IMR-90 (cell line): ENCODE data around the gene ALDH2. TPM values are rescaled to one million over a fixed set of nuclear protein-coding genes. Genes with fewer than 3 reads are reported as not detected.
A peak's percentile ranks its signal among the peaks of the same experiment; 100 is the strongest.

Source experiments
- ATAC-seq: fragments of 200-7000 bp; cut with Tn5 transposase; 2 replicates; pipeline ENCODE4 v1.9.1; 2020; ENCODE audit warnings: low read depth, mild to moderate bottlenecking, moderate library complexity
- BruUV-seq: library from RNA; stranded (reverse); fragments of 400-500 nt; replicated peaks from 2 replicates; lab custom pipeline; 2021; lab: Mats Ljungman, UMichigan
- CTCF ChIA-PET: fragments of 300-600 bp; formaldehyde crosslinking; extraction: SDS; loops from one replicate; lab custom pipeline; 2021; ENCODE audit warnings: antibody characterized with exemption; lab: Yijun Ruan, JAX
- POLR2A ChIA-PET: fragments of 300-600 bp; sonication (Branson Sonifier 250); formaldehyde crosslinking; loops from one replicate; lab custom pipeline; 2022; ENCODE audit warnings: antibody characterized with exemption; ENCODE audit not compliant: unreplicated experiment; lab: Charles Lee
- DNase-seq: peaks from one replicate; pipeline ENCODE4 v3.0.0; 2013
- H2AFZ ChIP-seq: replicated peaks from 2 replicates; pipeline ENCODE3; 2013; ENCODE audit warnings: low read length, mild to moderate bottlenecking; ENCODE audit not compliant: poor library complexity
- H2AK5ac ChIP-seq: 2 replicates; pipeline ENCODE4 v1.6.1; 2013; ENCODE audit warnings: low read depth, low read length, inconsistent platforms
- H2AK9ac ChIP-seq: replicated peaks from 2 replicates; pipeline ENCODE3; 2013; ENCODE audit warnings: mild to moderate bottlenecking, low read depth, low read length, moderate library complexity; ENCODE audit not compliant: poor library complexity
- H2BK120ac ChIP-seq: 2 replicates; pipeline ENCODE4 v1.6.1; 2013; ENCODE audit warnings: low read depth, low read length, inconsistent platforms
- H2BK15ac ChIP-seq: 3 replicates; pipeline ENCODE4 v1.6.1; 2013; ENCODE audit warnings: low read depth, low read length, inconsistent platforms
- H2BK20ac ChIP-seq: 2 replicates; pipeline ENCODE4 v1.6.1; 2013; ENCODE audit warnings: low read depth, mild to moderate bottlenecking, inconsistent platforms, low read length, moderate library complexity
- H2BK5ac ChIP-seq: 2 replicates; pipeline ENCODE4 v1.6.1; 2013; ENCODE audit warnings: mild to moderate bottlenecking, low read depth, low read length, inconsistent platforms; ENCODE audit not compliant: poor library complexity, severe bottlenecking
- H3K14ac ChIP-seq: replicated peaks from 2 replicates; pipeline ENCODE4 v1.6.1; 2013; ENCODE audit warnings: low read depth, low read length, inconsistent platforms
- H3K18ac ChIP-seq: 2 replicates; pipeline ENCODE4 v1.6.1; 2013; ENCODE audit warnings: low read depth, low read length, control low read depth
- H3K23ac ChIP-seq: 2 replicates; pipeline ENCODE4 v1.6.1; 2013; ENCODE audit warnings: low read depth, low read length, inconsistent platforms
- H3K27ac ChIP-seq: 2 replicates; pipeline ENCODE4 v1.5.1; 2013; ENCODE audit warnings: mild to moderate bottlenecking, control low read depth, low read length; ENCODE audit not compliant: insufficient read depth
- H3K27me3 ChIP-seq: 2 replicates; pipeline ENCODE4 v1.6.1; 2013; ENCODE audit warnings: low read length; ENCODE audit not compliant: control insufficient read depth, insufficient read depth
- H3K36me3 ChIP-seq: 2 replicates; pipeline ENCODE4 v1.6.1; 2013; ENCODE audit warnings: low read length, mixed read lengths; ENCODE audit not compliant: control insufficient read depth, insufficient read depth
- H3K4ac ChIP-seq: 2 replicates; pipeline ENCODE4 v1.6.1; 2013; ENCODE audit warnings: low read depth, low read length, inconsistent platforms
- H3K4me1 ChIP-seq: 2 replicates; pipeline ENCODE4 v1.6.1; 2013; ENCODE audit warnings: low read length, mixed read lengths; ENCODE audit not compliant: control insufficient read depth, insufficient read depth
- H3K4me2 ChIP-seq: 2 replicates; pipeline ENCODE4 v1.6.1; 2013; ENCODE audit warnings: low read depth, mild to moderate bottlenecking, control low read depth, low read length, moderate library complexity
- H3K4me3 ChIP-seq: 2 replicates; pipeline ENCODE4 v1.5.1; 2013; ENCODE audit warnings: low read depth, mild to moderate bottlenecking, control low read depth, low read length, moderate library complexity; ENCODE audit not compliant: insufficient read depth
- H3K56ac ChIP-seq: 2 replicates; pipeline ENCODE4 v1.6.1; 2013; ENCODE audit warnings: low read length, inconsistent platforms; ENCODE audit not compliant: insufficient read depth; ENCODE audit errors: extremely low read depth
- H3K79me1 ChIP-seq, 2 experiments: 2 replicates each; pipeline ENCODE4 v1.6.1; 2013; ENCODE audit warnings: low read length in 2 of 2, inconsistent platforms in 1 of 2, low read depth in 1 of 2
- H3K9ac ChIP-seq: 2 replicates; pipeline ENCODE4 v1.6.1; 2013; ENCODE audit warnings: low read depth, low read length, control low read depth
- H3K9me1 ChIP-seq: 2 replicates; pipeline ENCODE4 v1.6.1; 2013; ENCODE audit warnings: low read length, inconsistent platforms; ENCODE audit not compliant: insufficient read depth
- H3K9me3 ChIP-seq: 2 replicates; pipeline ENCODE4 v1.6.1; 2013; ENCODE audit warnings: low read length; ENCODE audit not compliant: control insufficient read depth, insufficient read depth
- H4K20me1 ChIP-seq: 2 replicates; pipeline ENCODE4 v1.6.1; 2013; ENCODE audit warnings: low read length, inconsistent platforms; ENCODE audit not compliant: insufficient read depth
- H4K5ac ChIP-seq: 2 replicates; pipeline ENCODE4 v1.6.1; 2013; ENCODE audit warnings: mild to moderate bottlenecking, low read depth, low read length, control low read depth
- H4K8ac ChIP-seq, 2 experiments: 2 replicates each; pipeline ENCODE4 v1.6.1; 2013; ENCODE audit warnings: low read depth in 2 of 2, low read length in 2 of 2, control low read depth in 1 of 2, inconsistent platforms in 1 of 2
- H4K91ac ChIP-seq: 2 replicates; pipeline ENCODE4 v1.6.1; 2013; ENCODE audit warnings: low read depth, low read length, inconsistent platforms; ENCODE audit not compliant: insufficient read depth
- CEBPB ChIP-seq: IDR thresholded peaks from 2 replicates; pipeline ENCODE4 v1.6.1; 2012; ENCODE audit warnings: low read depth, low read length, improper control_type of control experiment
- MAFK ChIP-seq: IDR thresholded peaks from 2 replicates; pipeline ENCODE4 v1.6.1; 2012; ENCODE audit warnings: low read depth, low read length, improper control_type of control experiment
- RAD21 ChIP-seq: IDR thresholded peaks from 2 replicates; pipeline ENCODE4 v1.6.1; 2012; ENCODE audit warnings: low read length, improper control_type of control experiment
- RCOR1 ChIP-seq: IDR thresholded peaks from 2 replicates; pipeline ENCODE4 v1.6.1; 2012; ENCODE audit warnings: mild to moderate bottlenecking, low read length, improper control_type of control experiment; ENCODE audit not compliant: insufficient replicate concordance
- SMC3 ChIP-seq: fragments of 150-350 bp; IDR thresholded peaks from 2 replicates; pipeline ENCODE4 v1.6.1; 2016; ENCODE audit warnings: low read depth, mild to moderate bottlenecking, antibody characterized with exemption, low read length, moderate library complexity
- WGBS, 2 experiments: methylation state at CpG; one replicate each; pipeline versions ENCODE4 v1.1.5 to v1.1.7; 2013; ENCODE audit warnings: missing lambda C conversion rate in 2 of 2; ENCODE audit not compliant: insufficient read length in 1 of 2; ENCODE audit errors: extremely low coverage in 2 of 2; 5-methylcytosine and 5-hydroxymethylcytosine counted together
- dilution Hi-C: fragments of 300-500 bp; cut with HindIII; formaldehyde crosslinking; loops from one replicate; pipeline ENCODE4 v1.14.3; 2018; ENCODE audit warnings: low sequenced_read_pairs; ENCODE audit not compliant: unreplicated experiment
- in situ Hi-C: fragments of 300-500 bp; cut with MboI; formaldehyde crosslinking; loops from 3 replicates; pipeline ENCODE4 v1.14.3; 2019; ENCODE audit warnings: low sequenced_read_pairs, inconsistent platforms, mixed read lengths
- intact Hi-C: fragments of 100-400 bp; cut with micrococcal nuclease; formaldehyde crosslinking; loops from 2 replicates; pipeline ENCODE4 v1.10.0; 2022
- polyA plus RNA-seq, 3 experiments: library from polyadenylated mRNA; depleted of rRNA; stranded (reverse); fragments of >200 nt; gene quantifications; 2 replicates each; pipeline ENCODE4 v1.2.3, GENCODE V29; 2012; ENCODE audit warnings: low replicate concordance in 1 of 3
- total RNA-seq: library from RNA; depleted of rRNA; stranded (reverse); fragments of >200 nt; gene quantifications from 2 replicates; pipeline ENCODE4 v1.2.3, GENCODE V29; 2012
- TF ChIP-seq, protein P1 (sequence below): conservative IDR thresholded peaks from 2 replicates; pipeline ENCODE4 v1.5.1; 2012; ENCODE audit warnings: mild to moderate bottlenecking, low read depth, low read length, improper control_type of control experiment

Gene ALDH2
- total and polyA plus RNA-seq, 2 of the 4 experiments (the other 2 are of a cell fraction): 16.0 to 41.2 TPM

DNA sequence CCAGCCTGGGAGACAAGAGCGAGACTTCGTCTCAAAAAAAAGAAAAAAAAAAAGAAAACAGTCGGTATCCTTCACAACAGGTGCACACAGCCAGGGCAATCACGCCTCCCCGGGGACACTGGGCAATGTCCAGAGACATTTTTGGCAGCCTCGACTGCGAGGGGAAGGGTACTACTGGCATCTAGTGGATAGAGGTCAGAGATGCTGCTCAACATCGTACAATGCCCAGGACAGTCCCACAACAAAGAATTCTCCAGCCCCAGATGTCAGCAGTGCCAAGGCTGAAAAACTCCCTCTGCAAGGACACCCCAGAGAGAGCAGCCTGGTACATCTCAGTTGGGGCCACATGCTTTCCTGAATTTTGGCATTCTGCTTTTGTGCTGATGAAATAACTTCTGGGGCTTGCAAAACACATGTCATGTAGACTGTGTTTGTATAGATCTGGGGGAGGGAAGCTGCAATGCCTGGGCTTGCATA lies 21.5 kb downstream of the ALDH2 start:
- dilution Hi-C loops: no loop called here
- H3K79me1 ChIP-seq: no peaks in the 10 kb centered on the region; a peak in 1 of 4 replicates
- no peaks in the 10 kb centered on the region for H3K9me3 ChIP-seq
- H4K20me1 ChIP-seq: no peaks in the 10 kb centered on the region
- H4K8ac ChIP-seq: peak overlapping the region in 1 of 2 experiments; percentile 92; a peak in 1 of 4 replicates
- peaks cover 67% of the 10 kb centered on the region for H3K36me3 ChIP-seq
- H3K4me3 ChIP-seq: no peak overlapping the region
- DNase-seq: peak; percentile 55
- H2BK5ac ChIP-seq: no peak overlapping the region
- peak; percentile 69 for ATAC-seq
- H3K27me3 ChIP-seq: no peaks in the 10 kb centered on the region
- BruUV-seq: no TSS peak
- H3K14ac ChIP-seq: peak overlapping the region; percentile 92
- peak overlapping the region; percentile 91 for H2AK9ac ChIP-seq
- in situ Hi-C loops: no loop called here
- CTCF ChIA-PET: interaction anchor here (0.8 to 1.0 kb wide), 4 partner anchors 20 to 35 kb away, joined by 3 to 4 read pairs (median 4); no protein-coding TSS in a partner anchor
- peak; percentile 69 for TF ChIP-seq CEBPB
- no peak for TF ChIP-seq RCOR1
- TF ChIP-seq RAD21: peak; percentile 64
- no peak for TF ChIP-seq MAFK
- TF ChIP-seq, protein P1, sequence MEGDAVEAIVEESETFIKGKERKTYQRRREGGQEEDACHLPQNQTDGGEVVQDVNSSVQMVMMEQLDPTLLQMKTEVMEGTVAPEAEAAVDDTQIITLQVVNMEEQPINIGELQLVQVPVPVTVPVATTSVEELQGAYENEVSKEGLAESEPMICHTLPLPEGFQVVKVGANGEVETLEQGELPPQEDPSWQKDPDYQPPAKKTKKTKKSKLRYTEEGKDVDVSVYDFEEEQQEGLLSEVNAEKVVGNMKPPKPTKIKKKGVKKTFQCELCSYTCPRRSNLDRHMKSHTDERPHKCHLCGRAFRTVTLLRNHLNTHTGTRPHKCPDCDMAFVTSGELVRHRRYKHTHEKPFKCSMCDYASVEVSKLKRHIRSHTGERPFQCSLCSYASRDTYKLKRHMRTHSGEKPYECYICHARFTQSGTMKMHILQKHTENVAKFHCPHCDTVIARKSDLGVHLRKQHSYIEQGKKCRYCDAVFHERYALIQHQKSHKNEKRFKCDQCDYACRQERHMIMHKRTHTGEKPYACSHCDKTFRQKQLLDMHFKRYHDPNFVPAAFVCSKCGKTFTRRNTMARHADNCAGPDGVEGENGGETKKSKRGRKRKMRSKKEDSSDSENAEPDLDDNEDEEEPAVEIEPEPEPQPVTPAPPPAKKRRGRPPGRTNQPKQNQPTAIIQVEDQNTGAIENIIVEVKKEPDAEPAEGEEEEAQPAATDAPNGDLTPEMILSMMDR: peak; percentile 44
- TF ChIP-seq SMC3: peak; percentile 34
- peaks cover 11% of the 10 kb centered on the region for H3K9me1 ChIP-seq
- H3K4me1 ChIP-seq: peaks cover 6% of the 10 kb centered on the region; the same call in 1 of the 2 replicates
- peak overlapping the region; percentile 56 for H2AFZ ChIP-seq
- H3K27ac ChIP-seq: peak overlapping the region; percentile 85; the same call in 1 of the 2 replicates
- H4K91ac ChIP-seq: peak overlapping the region; percentile 77
- peak overlapping the region; percentile 80 for H2AK5ac ChIP-seq
- H3K18ac ChIP-seq: no peak overlapping the region; the same call in 1 of the 2 replicates
- H3K4ac ChIP-seq: peak overlapping the region; percentile 74
- POLR2A ChIA-PET: no interaction called here
- peak overlapping the region; percentile 71; the same call in 1 of the 2 replicates for H3K23ac ChIP-seq
- H2BK15ac ChIP-seq: 0 out of 3 replicates have a peak overlapping the region, but pooled peaks have one; percentile 12
- no peak overlapping the region for H3K4me2 ChIP-seq
- peak overlapping the region; percentile 90 for H2BK120ac ChIP-seq
- peak overlapping the region; percentile 84; the same call in 1 of the 2 replicates for H2BK20ac ChIP-seq
- intact Hi-C loops: loop anchor here (1.0 kb wide), 1 partner anchor 35 kb away; no protein-coding TSS in a partner anchor
- WGBS, 2 experiments: 100% methylated on average over 1 of the region's 8 CpGs; no CpG with 5 or more reads in 1 of the 2 experiments
- no peak overlapping the region for H3K56ac ChIP-seq
- peak overlapping the region; percentile 49 for H3K9ac ChIP-seq
- peak overlapping the region; percentile 1; the same call in 1 of the 2 replicates for H4K5ac ChIP-seq
